Mesodermal cell (in vitro differentiated cells): Measurements from ENCODE around the gene KAT6B.

Experiments used
- H3K27ac ChIP-seq: 2 replicates; pipeline ENCODE4 v1.7.0; 2013; ENCODE audit warnings: mild to moderate bottlenecking, low read depth, low read length, moderate library complexity; ENCODE audit not compliant: severe bottlenecking
- H3K36me3 ChIP-seq: 2 replicates; pipeline ENCODE4 v1.7.1; 2013; ENCODE audit warnings: mild to moderate bottlenecking, low read length, moderate library complexity; ENCODE audit not compliant: control insufficient read depth, insufficient read depth
- H3K4me1 ChIP-seq: one replicate; pipeline ENCODE4 v1.7.1; 2013; ENCODE audit warnings: mild to moderate bottlenecking, low read length; ENCODE audit not compliant: insufficient read depth, control insufficient read depth, poor library complexity, severe bottlenecking
- H3K4me3 ChIP-seq: 2 replicates; pipeline ENCODE4 v1.7.0; 2013; ENCODE audit warnings: low read length, control low read depth, mild to moderate bottlenecking; ENCODE audit not compliant: insufficient read depth, poor library complexity, severe bottlenecking; ENCODE audit errors: extremely low read depth
- H3K9me3 ChIP-seq: 2 replicates; pipeline ENCODE4 v1.7.1; 2013; ENCODE audit warnings: mild to moderate bottlenecking, low read length, moderate library complexity; ENCODE audit not compliant: control insufficient read depth
- WGBS, 2 experiments: methylation state at CpG; one replicate each; pipeline ENCODE4 v1.1.5; 2013; ENCODE audit warnings: missing lambda C conversion rate in 2 of 2; ENCODE audit not compliant: insufficient coverage in 2 of 2; 5-methylcytosine and 5-hydroxymethylcytosine counted together

Gene KAT6B

DNA sequence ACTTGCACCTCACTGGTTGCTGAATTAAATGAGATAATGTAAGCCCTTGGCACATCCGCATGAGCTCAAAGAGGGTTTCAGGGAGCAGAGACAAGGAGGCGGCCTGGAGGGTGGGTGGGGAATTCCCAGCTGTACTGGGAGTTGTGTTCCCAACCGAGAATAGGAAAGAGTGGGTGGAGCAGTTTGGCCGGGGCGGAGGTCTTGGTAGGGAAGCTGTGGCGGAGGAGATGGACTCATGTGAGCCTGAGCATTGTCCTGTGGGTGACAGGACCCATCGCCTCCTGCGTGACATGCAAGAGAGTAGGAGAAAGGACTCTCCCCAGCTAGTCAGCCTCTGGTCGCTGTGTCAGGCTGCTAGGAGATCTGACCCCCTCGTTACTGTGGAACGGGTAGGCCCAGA, 244.1 kb downstream of the KAT6B start:
- Histone ChIP-seq H3K4me3 (no peak overlapping the region), H3K36me3 (no peaks in the 10 kb centered on the region), H3K4me1 (no peaks in the 10 kb centered on the region), H3K27ac (no peak overlapping the region), H3K9me3 (no peaks in the 10 kb centered on the region)
- 88 to 95% methylated on average over 7 to 11 of the region's 11 CpGs for WGBS, 2 experiments

DNA sequence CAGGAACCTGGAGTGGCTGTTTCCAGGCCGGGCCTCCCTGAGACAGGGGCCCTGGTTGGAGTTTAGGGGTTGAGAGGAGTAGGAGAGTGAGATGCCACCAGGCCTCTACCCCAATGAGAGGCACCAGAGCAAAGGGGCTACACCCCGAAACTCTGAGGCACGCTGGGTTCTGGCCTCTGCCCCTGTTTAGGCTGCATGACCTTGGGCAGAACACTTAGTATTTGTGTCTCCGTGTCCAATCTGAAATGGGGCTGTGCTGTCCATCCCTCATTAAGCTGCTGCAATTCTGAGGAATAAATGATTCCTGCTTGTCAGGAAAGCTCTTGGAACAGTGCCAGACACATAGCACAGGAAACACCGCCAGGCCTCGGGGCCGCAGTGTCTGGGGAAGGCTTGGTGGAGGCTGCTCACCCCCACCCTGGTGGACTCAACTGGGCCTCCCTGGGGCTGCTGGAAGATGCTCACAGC, 244.6 kb downstream of the KAT6B start:
- WGBS, 2 experiments = 95% methylated on average over 3 to 7 of the region's 7 CpGs
- Histone ChIP-seq H3K4me3 (no peak overlapping the region), H3K9me3 (no peaks in the 10 kb centered on the region), H3K27ac (no peak overlapping the region), H3K4me1 (no peaks in the 10 kb centered on the region), H3K36me3 (no peaks in the 10 kb centered on the region)

DNA sequence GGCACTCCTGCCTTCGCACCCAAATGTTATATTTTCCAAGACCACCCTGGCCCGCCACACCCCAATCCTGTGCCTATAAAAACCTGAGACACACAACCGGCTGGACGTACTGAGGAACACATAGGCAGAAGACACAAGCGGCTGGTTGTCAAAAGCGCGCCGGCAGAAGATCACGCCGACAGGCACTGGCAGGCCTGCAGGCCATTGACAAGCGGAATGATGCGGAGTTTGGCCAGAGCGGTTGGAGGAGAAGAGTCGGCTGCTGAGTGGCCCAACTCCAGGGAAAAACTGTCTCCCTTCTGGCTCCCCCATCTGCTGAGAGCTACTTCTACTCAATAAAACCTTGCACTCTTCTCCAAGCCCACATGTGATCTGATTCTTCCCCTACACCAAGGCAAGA, 245.4 kb downstream of the KAT6B start:
- 92% methylated on average over 13 of the region's 14 CpGs for WGBS, 2 experiments
- no peaks in the 10 kb centered on the region for H3K9me3 ChIP-seq
- no peak overlapping the region for H3K27ac ChIP-seq
- H3K4me1 ChIP-seq = no peaks in the 10 kb centered on the region
- no peak overlapping the region for H3K4me3 ChIP-seq
- H3K36me3 ChIP-seq = no peaks in the 10 kb centered on the region

DNA sequence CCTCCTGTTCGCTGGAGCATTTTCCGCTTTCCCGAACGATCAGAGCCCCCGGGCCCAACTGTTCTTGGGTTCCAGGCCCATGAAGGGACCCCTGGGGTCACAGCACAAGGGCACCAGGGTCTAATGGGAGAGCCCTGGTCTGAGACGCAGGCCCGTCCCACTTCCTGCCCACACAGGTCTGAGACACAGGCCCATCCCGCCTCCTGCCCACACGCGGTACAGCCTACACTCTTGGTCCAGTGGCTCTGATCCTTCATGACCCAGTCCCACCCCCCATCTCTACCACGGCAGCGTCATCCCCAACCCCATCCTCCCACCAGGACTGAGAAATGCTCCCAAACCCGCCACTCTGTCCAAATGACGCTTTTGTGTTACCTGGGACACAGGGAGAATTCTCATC, 246.3 kb downstream of the KAT6B start:
- H3K4me1 ChIP-seq = no peaks in the 10 kb centered on the region
- no peaks in the 10 kb centered on the region for H3K9me3 ChIP-seq
- 72 to 81% methylated on average over 11 to 12 of the region's 14 CpGs for WGBS, 2 experiments
- no peaks in the 10 kb centered on the region for H3K36me3 ChIP-seq
- no peak overlapping the region for H3K4me3 ChIP-seq
- H3K27ac ChIP-seq = no peak overlapping the region

DNA sequence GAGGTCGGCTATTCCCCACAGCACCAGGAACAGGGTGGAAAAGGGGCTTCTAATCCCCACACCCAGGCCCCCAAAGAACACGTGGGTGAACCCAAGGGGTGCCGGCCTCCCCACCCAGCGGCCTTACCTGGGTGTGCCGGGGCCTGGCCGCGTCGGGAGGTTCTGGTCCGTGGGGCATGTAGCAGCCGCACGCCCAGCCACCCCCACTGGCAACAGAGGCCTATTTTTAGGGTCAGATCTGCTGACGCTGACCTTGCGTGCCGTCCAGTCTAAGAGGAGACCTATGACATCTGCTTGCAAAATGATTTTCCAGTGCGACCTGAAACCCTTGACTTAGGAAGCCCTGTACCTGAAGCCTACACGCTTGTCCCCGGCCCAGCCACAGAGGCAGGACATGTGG, 247.0 kb downstream of the KAT6B start:
- no peak overlapping the region for H3K4me3 ChIP-seq
- no peaks in the 10 kb centered on the region for H3K9me3 ChIP-seq
- 92 to 97% methylated on average over 17 of the region's 17 CpGs for WGBS, 2 experiments
- H3K27ac ChIP-seq = no peak overlapping the region
- no peaks in the 10 kb centered on the region for H3K36me3 ChIP-seq
- H3K4me1 ChIP-seq = no peaks in the 10 kb centered on the region

DNA sequence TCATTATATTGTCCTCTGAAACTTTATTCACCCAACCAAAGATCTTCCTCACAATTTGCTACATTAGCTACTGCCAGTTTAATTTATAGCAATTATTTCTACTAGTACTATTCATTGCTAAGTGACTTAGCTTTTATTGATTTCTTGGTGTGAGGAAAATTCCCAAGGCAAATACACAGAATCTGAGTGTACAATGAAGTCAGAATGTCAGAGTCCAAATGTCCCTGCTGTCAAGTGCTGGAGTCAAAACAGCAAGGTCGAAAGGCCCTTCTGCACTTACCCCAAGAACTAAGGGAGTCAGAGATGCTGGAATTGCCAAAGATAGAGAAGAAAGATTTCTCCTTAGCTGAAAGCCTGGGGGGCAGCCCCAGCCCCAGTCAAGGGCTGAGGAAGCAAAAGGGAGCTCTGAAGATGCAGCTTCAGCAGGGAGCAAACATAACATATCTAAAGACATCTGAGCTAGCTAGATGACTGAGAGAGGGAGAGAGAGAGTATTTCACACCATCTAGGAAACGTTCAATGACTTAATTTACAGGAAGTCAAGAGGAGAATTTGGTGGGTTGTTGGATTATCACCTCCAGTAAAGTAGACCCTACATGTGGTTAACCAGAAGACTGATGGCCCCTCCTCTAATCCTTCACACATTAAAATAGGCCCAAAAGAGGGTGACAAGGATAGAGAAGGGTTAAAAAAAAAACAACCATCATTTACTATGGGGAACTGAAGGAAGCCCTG, 248.5 kb downstream of the KAT6B start:
- 100% methylated on average over 1 of the region's 2 CpGs; no CpG with 5 or more reads in 1 of the 2 experiments for WGBS, 2 experiments
- Histone ChIP-seq H3K4me1 (no peaks in the 10 kb centered on the region), H3K9me3 (no peaks in the 10 kb centered on the region), H3K27ac (no peak overlapping the region), H3K4me3 (no peak overlapping the region), H3K36me3 (no peaks in the 10 kb centered on the region)

DNA sequence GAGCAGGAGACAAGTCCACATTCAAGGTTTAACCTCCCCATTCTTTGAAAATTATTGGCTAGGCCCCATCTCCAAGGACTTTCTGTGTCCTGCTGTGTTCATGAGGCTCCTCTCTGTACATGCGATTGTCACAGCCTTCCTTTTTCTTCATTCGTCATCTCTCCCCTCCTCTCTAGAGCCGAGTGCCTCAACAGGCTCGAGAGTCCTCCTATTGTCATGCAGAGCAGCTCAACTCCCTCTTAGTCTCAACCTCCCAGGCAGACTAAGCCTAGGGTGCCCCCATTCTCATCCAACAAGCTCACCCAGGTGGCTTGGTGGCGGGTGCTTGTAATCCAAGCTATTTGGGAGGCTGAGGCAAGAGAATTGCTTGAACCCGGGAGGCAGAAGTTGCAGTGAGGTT, 249.9 kb downstream of the KAT6B start:
- H3K27ac ChIP-seq = no peak overlapping the region
- no peak overlapping the region for H3K4me3 ChIP-seq
- 34 to 35% methylated on average over 2 to 3 of the region's 6 CpGs for WGBS, 2 experiments
- H3K4me1 ChIP-seq = no peaks in the 10 kb centered on the region
- H3K9me3 ChIP-seq = no peaks in the 10 kb centered on the region
- H3K36me3 ChIP-seq = no peaks in the 10 kb centered on the region

DNA sequence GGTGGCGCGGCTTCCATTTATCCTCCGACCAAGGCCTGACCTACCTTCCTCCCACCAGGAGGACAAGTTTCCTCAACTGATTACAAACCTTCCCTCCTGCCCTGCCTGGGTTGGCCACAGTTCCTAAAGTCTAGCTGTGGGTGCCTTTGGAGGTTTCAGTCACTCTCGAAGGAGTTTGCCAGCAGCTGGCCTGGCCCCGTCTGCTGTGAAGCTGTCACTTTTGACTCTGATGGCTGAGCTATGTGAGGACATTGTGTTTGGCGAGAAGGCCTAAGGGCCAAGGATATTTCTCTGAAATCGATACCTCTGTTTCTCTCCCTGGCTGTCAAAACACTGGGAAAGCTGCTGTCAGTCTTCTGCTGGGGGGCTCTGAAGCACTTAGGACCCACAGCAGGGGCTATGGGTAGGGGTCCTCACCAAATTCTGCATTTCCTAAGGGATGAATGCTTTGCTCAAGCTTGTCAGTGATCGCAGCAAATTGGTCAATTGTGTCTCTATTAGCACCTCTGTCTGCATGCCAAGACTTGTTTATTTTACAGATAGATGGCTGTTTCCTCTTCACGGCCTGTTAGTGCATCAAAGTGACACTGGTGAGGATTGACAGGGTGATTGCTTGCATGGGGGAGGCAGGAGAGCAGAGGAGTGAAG, 253.2 kb downstream of the KAT6B start:
- 25 to 29% methylated on average over 3 to 6 of the region's 9 CpGs for WGBS, 2 experiments
- no peaks in the 10 kb centered on the region for H3K36me3 ChIP-seq
- H3K9me3 ChIP-seq = peaks cover 3% of the 10 kb centered on the region
- H3K4me1 ChIP-seq = no peaks in the 10 kb centered on the region
- H3K27ac ChIP-seq = no peak overlapping the region
- no peak overlapping the region for H3K4me3 ChIP-seq

DNA sequence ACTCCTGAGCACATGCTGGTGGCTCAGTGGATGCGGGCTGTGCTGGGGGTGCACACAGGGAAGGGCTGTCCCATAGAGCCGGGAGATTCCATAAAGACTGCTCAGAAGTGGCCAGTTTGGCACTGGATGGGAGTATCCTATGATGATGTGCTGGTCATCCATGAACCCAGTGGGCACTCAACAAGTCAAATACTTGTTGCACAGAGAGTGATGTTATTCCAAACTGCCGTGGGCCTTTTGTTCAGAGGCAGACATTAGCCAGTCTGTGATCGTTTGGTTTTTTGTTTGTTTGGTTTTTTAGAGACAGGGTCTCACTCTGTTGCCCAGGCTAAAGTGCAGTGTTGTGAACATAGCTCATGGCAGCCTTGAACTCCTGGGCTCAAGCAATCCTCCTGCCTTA, 254.2 kb downstream of the KAT6B start:
- Histone ChIP-seq H3K27ac (no peak overlapping the region), H3K4me3 (no peak overlapping the region), H3K36me3 (no peaks in the 10 kb centered on the region), H3K4me1 (no peaks in the 10 kb centered on the region), H3K9me3 (peaks cover 3% of the 10 kb centered on the region)
- WGBS, 2 experiments = 87 to 100% methylated on average over 4 of the region's 4 CpGs

DNA sequence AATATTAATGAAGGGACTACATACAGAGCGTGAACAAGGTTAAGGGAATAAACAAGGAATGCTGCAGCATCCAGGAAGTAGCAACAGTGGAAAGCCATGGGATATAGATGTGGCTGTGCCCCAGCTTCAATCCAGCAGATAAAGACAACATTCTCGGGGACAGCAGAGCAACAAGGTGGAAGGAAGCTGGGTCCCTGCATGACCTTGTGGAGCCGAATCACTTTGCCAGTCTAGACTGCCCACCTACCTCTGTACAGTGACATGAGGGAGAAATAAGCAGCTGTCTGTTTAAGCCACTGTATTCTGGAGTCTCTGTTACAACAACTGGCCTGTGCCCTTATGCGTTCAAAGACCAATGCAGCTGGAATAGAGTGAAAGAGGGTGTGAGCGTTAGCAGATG, 255.0 kb downstream of the KAT6B start:
- H3K27ac ChIP-seq = no peak overlapping the region
- H3K36me3 ChIP-seq = no peaks in the 10 kb centered on the region
- no peaks in the 10 kb centered on the region for H3K4me1 ChIP-seq
- no peak overlapping the region for H3K4me3 ChIP-seq
- H3K9me3 ChIP-seq = peaks cover 3% of the 10 kb centered on the region
- WGBS, 2 experiments = 90 to 92% methylated on average over 3 to 5 of the region's 5 CpGs
